GM23248 (cell line): ENCODE data around the gene ATG2B.

Experiments used
- EZH2 ChIP-seq: fragments of 200-600 bp; sonication (generic); IDR thresholded peaks from 2 replicates; pipeline ENCODE4 v1.6.1; 2018; ENCODE audit warnings: antibody characterized with exemption, mild to moderate bottlenecking; ENCODE audit not compliant: insufficient read depth, poor library complexity, severe bottlenecking
- EZH2phosphoT487 ChIP-seq: fragments of 200-600 bp; sonication (generic); IDR thresholded peaks from 2 replicates; pipeline ENCODE4 v1.6.1; 2018; ENCODE audit warnings: antibody characterized with exemption, moderate library complexity, mild to moderate bottlenecking, low read depth; ENCODE audit not compliant: insufficient read depth

- TF ChIP-seq EZH2phosphoT487 (no peak), EZH2 (no peak)
Measured at GRCh38 chr14:96384740-96385139, 21.6 kb upstream of the ATG2B start.
